Measurements from ENCODE around the gene CDH6. TPM values are rescaled to one million over a fixed set of nuclear protein-coding genes. Genes with fewer than 3 reads are reported as not detected.

Gene CDH6
- total RNA-seq (2014; rRNA removed; shearing (Covaris generic)): not detected in 2 replicates
- not detected in 2 replicates for polyA plus RNA-seq (2015; cell fraction: cytosol; rRNA removed)
- polyA plus RNA-seq (2015; cell fraction: nucleus; rRNA removed): not detected in 2 replicates

GRCh38 chr5:31193591-31194467, at the start of gene CDH6:
CDH6 (plus strand) TSS chr5:31193686; CDS start chr5:31267474, 73,788 bp downstream.
- in situ Hi-C loops (cut with HindIII; ENCODE audit: low pct_unique_long_range_greater_than_20kb, low sequenced_read_pairs): no loop called here
- DNase-seq (ENCODE audit: low read depth, low spot score): no peak

- in situ Hi-C loops (cut with HindIII; ENCODE audit: low pct_unique_long_range_greater_than_20kb, low sequenced_read_pairs): no loop called here
- DNase-seq (ENCODE audit: low read depth, low spot score): no peak
These were observed 49.1 kb upstream of the CDH6 start for GRCh38 chr5:31144364-31144763.

- DNase-seq (ENCODE audit: low read depth, low spot score): no peak
- in situ Hi-C loops (cut with HindIII; ENCODE audit: low pct_unique_long_range_greater_than_20kb, low sequenced_read_pairs): no loop called here
These were observed 44.5 kb upstream of the CDH6 start for GRCh38 chr5:31148959-31149475.

- DNase-seq (ENCODE audit: low read depth, low spot score): no peak
- in situ Hi-C loops (cut with HindIII; ENCODE audit: low pct_unique_long_range_greater_than_20kb, low sequenced_read_pairs): no loop called here
These were observed 40.0 kb upstream of the CDH6 start for GRCh38 chr5:31153521-31153920.

- no peak for DNase-seq (ENCODE audit: low read depth, low spot score)
- in situ Hi-C loops (cut with HindIII; ENCODE audit: low pct_unique_long_range_greater_than_20kb, low sequenced_read_pairs): no loop called here
These were observed 36.8 kb upstream of the CDH6 start for GRCh38 chr5:31156631-31157160.

GRCh38 chr5:31157720-31158119, 35.8 kb upstream of the CDH6 start:
- in situ Hi-C loops (cut with HindIII; ENCODE audit: low pct_unique_long_range_greater_than_20kb, low sequenced_read_pairs): no loop called here
- DNase-seq (ENCODE audit: low read depth, low spot score): no peak

- in situ Hi-C loops (cut with HindIII; ENCODE audit: low pct_unique_long_range_greater_than_20kb, low sequenced_read_pairs): no loop called here
- no peak for DNase-seq (ENCODE audit: low read depth, low spot score)
These were observed 34.8 kb upstream of the CDH6 start for GRCh38 chr5:31158686-31159085.

- in situ Hi-C loops (cut with HindIII; ENCODE audit: low pct_unique_long_range_greater_than_20kb, low sequenced_read_pairs): no loop called here
- peak; percentile 35 for DNase-seq (ENCODE audit: low read depth, low spot score)
These were observed 31.7 kb upstream of the CDH6 start for GRCh38 chr5:31161781-31162181.

- in situ Hi-C loops (cut with HindIII; ENCODE audit: low pct_unique_long_range_greater_than_20kb, low sequenced_read_pairs): no loop called here
- DNase-seq (ENCODE audit: low read depth, low spot score): no peak
These were observed 27.8 kb upstream of the CDH6 start for GRCh38 chr5:31165729-31166128.

- no peak for DNase-seq (ENCODE audit: low read depth, low spot score)
- in situ Hi-C loops (cut with HindIII; ENCODE audit: low pct_unique_long_range_greater_than_20kb, low sequenced_read_pairs): no loop called here
These were observed 24.1 kb upstream of the CDH6 start for GRCh38 chr5:31169379-31169778.

GRCh38 chr5:31172881-31173280, 20.6 kb upstream of the CDH6 start:
- in situ Hi-C loops (cut with HindIII; ENCODE audit: low pct_unique_long_range_greater_than_20kb, low sequenced_read_pairs): no loop called here
- DNase-seq (ENCODE audit: low read depth, low spot score): no peak

GRCh38 chr5:31173614-31174013, 19.9 kb upstream of the CDH6 start:
- no peak for DNase-seq (ENCODE audit: low read depth, low spot score)
- in situ Hi-C loops (cut with HindIII; ENCODE audit: low pct_unique_long_range_greater_than_20kb, low sequenced_read_pairs): no loop called here

- in situ Hi-C loops (cut with HindIII; ENCODE audit: low pct_unique_long_range_greater_than_20kb, low sequenced_read_pairs): no loop called here
- no peak for DNase-seq (ENCODE audit: low read depth, low spot score)
These were observed 12.0 kb upstream of the CDH6 start for GRCh38 chr5:31181376-31181987.

GRCh38 chr5:31182136-31182535, 11.3 kb upstream of the CDH6 start:
- DNase-seq (ENCODE audit: low read depth, low spot score): no peak
- in situ Hi-C loops (cut with HindIII; ENCODE audit: low pct_unique_long_range_greater_than_20kb, low sequenced_read_pairs): no loop called here

GRCh38 chr5:31185951-31186350, 7.5 kb upstream of the CDH6 start:
- in situ Hi-C loops (cut with HindIII; ENCODE audit: low pct_unique_long_range_greater_than_20kb, low sequenced_read_pairs): no loop called here
- DNase-seq (ENCODE audit: low read depth, low spot score): no peak

GRCh38 chr5:31186672-31187267, 6.7 kb upstream of the CDH6 start:
- in situ Hi-C loops (cut with HindIII; ENCODE audit: low pct_unique_long_range_greater_than_20kb, low sequenced_read_pairs): no loop called here
- peak; percentile 79 for DNase-seq (ENCODE audit: low read depth, low spot score)

GRCh38 chr5:31187591-31187990, 5.9 kb upstream of the CDH6 start:
- no peak for DNase-seq (ENCODE audit: low read depth, low spot score)
- in situ Hi-C loops (cut with HindIII; ENCODE audit: low pct_unique_long_range_greater_than_20kb, low sequenced_read_pairs): no loop called here

GRCh38 chr5:31192442-31192841, 1.0 kb upstream of the CDH6 start:
- in situ Hi-C loops (cut with HindIII; ENCODE audit: low pct_unique_long_range_greater_than_20kb, low sequenced_read_pairs): no loop called here
- DNase-seq (ENCODE audit: low read depth, low spot score): no peak
